Fibroblast of skin of abdomen (primary cell): Measurements from ENCODE around the gene PHACTR1.
A peak's percentile ranks its signal among the peaks of the same experiment; 100 is the strongest.

Experiments
- DNase-seq: peaks from one replicate; pipeline ENCODE4 v3.0.0-alpha.2; 2013

Gene PHACTR1

GRCh38 chr6:13328875-13329183 is 612.3 kb downstream of the PHACTR1 start:
- no peak for DNase-seq

DNA sequence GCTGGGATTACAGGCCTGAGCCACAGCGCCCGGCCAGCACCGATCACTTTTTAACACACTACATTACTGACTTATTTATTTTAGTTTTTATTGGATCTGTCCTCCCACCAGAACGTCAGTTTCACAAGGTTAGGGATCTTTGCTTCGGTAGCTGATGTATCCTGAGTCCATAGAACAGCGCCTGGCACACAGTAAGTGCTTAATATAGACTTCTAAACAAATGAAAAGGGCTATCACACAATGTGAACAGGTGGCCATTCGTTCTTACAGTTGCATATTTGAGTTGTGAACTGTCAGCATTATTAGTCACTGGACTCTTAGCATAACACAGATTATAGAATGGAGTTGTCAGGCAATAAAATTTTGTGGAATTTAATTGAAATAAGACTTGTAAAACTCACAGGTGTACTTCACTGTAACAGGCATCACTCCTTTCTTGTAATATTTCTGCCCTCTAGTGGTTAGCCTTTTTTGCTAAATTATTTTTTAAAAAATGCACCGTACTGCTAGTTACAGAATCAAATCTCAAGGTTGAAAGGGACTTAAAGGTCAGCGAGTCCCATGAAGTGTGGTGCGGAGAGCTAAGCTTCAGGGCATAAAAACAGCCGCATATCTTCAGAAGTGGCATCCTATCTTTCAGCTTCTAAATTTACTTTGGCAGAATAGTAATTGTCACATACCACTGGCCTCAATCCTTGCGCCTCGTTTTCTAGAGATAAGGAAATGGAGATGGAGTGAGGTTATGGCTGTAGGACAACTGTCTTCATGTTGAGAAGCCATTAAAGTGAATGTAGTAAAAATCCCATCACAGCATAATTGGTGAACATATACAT is 615.2 kb downstream of the PHACTR1 start:
- DNase-seq = peak; percentile 11

DNA sequence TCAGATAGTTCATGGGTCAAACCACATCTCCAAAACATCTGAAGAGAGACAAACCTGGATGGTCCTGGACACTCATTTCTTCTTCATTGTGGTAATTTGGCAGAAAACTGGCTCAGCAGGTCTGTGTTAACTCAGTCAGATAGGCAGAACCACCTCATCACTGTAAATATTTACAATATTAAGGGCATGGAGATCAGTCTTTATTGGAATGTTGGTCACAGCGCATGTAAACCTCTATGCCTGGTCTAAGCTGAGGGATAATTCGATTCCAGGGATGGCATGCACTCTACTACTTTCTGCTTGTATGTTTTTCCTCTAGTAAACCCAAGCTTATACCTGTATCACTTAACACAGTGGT is 615.8 kb downstream of the PHACTR1 start:
- no peak for DNase-seq

DNA sequence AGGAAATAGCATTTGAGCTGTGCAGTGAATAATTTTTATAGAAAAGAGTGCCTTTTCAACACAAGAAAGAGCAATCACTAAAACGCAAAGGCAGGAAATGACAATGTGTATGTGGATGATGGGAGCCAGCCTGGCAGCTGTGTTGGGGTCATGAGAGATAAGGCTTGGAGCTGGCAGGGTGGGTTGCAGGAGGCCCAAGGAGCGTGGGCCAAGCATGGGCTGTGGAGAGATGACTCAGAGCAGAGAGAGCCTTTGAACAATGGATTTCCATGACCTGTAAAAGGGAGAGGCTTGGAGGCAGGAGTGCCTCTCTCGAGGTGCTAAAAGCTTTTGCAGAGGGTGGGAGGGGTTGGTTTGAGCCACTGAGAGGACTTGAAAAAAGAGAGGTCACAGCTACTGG is 618.4 kb downstream of the PHACTR1 start:
- no peak for DNase-seq

DNA sequence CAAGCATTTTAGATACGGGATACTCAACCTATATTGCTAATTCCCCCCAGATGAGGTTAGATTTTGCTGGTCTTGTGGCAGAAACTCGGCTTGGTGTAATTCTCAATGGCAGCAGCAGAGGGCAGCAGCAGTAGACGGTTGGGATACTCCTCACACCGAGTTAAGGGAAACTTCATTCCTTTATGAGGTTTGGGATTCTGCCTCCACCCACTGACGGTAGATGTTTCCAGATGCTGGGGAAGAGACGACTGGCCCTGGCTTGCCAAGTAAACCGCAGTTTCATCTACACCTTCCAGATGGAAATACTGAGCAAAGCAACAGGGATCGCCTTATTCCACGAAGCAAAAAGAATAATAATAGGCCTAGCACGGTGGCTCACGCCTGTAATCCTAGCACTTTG is 620.0 kb downstream of the PHACTR1 start:
- peak; percentile 95 for DNase-seq

- no peak for DNase-seq
Observed at GRCh38 chr6:13338038-13338437, 621.5 kb downstream of the PHACTR1 start.
